ENCODE data around the gene PRKG1.

Gene PRKG1

GRCh38 chr10:52191049-52191448 lies 1116.8 kb downstream of the PRKG1 start:
- no peak overlapping the region for H3K18ac ChIP-seq (ENCODE audit: low read length)
- no peaks in the 10 kb centered on the region for H3K79me1 ChIP-seq (ENCODE audit: low read depth, low read length)
- H3K9me3 ChIP-seq (replicated peaks in 1 of 2; ENCODE audit: control insufficient read depth in 2 of 2, insufficient read depth in 1 of 2, low read depth in 1 of 2, low read length in 2 of 2) = no peaks in the 10 kb centered on the region
- no peak overlapping the region for H3K14ac ChIP-seq (ENCODE audit: low read length)
- H2BK120ac ChIP-seq (ENCODE audit: low read depth, low read length) = no peak overlapping the region
- H4K8ac ChIP-seq (ENCODE audit: low read depth, low read length) = no peak overlapping the region
- no peak overlapping the region for H3K9ac ChIP-seq (ENCODE audit: low read depth, low read length, poor library complexity)
- H3K23ac ChIP-seq (ENCODE audit: low read depth, low read length, poor library complexity) = no peak overlapping the region
- no peaks in the 10 kb centered on the region for H3K36me3 ChIP-seq (replicated peaks in 1 of 2; ENCODE audit: control insufficient read depth in 2 of 2, insufficient read depth in 2 of 2, low read length in 2 of 2)
- DNase-seq (ENCODE audit: low spot score) = no peak
- no peak overlapping the region for H2AK5ac ChIP-seq (ENCODE audit: low read depth, low read length)
- no peak overlapping the region for H3K4ac ChIP-seq (ENCODE audit: low read length)
- no peak overlapping the region for H2BK15ac ChIP-seq (ENCODE audit: low read length)
- H3K27me3 ChIP-seq (ENCODE audit: control insufficient read depth in 3 of 3, insufficient read depth in 3 of 3, low read depth in 1 of 3, low read length in 3 of 3) = no peaks in the 10 kb centered on the region
- H4K91ac ChIP-seq (ENCODE audit: low read depth, low read length, poor library complexity) = no peak overlapping the region
- H3K4me3 ChIP-seq (ENCODE audit: low read length in 2 of 2) = no peak overlapping the region
- H3K27ac ChIP-seq (replicated peaks; ENCODE audit: low read length) = no peak overlapping the region
- WGBS, 2 donors (ENCODE audit: extremely low coverage in 2 of 2, insufficient read length in 2 of 2, insufficient replicate concordance in 1 of 2) = no CpG with 5 or more reads among the region's 5 CpGs
- H2AFZ ChIP-seq (ENCODE audit: low read length) = no peak overlapping the region
- H3K4me2 ChIP-seq (ENCODE audit: insufficient read depth, low read length, poor library complexity, severe bottlenecking) = no peak overlapping the region
- H2BK12ac ChIP-seq (ENCODE audit: low read length) = no peak overlapping the region
- no peaks in the 10 kb centered on the region for H3K4me1 ChIP-seq (ENCODE audit: control insufficient read depth in 2 of 2, insufficient read depth in 1 of 2, low read depth in 1 of 2, low read length in 2 of 2)
- H2BK5ac ChIP-seq (ENCODE audit: low read length) = no peak overlapping the region

DNA sequence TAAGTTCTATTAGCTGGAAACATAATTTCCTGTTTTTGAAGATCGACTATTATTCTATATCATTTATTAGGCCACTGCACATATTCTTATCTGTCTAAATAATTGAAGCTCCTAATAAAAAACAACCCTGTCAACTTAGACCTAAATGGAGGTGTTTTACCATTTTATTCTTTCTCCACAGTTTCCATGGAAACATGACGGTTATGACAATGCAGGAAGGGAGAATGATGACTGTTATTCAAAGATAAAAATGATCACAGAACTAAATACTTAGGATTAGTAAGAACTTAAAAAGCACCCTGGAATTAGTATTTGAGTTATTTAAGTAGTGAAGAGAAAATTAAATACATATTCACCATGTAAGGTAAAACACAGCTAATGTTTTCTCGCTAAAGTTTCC lies 1119.9 kb downstream of the PRKG1 start:
- no peaks in the 10 kb centered on the region for H3K27me3 ChIP-seq (ENCODE audit: control insufficient read depth in 3 of 3, insufficient read depth in 3 of 3, low read depth in 1 of 3, low read length in 3 of 3)
- WGBS, 2 donors (ENCODE audit: extremely low coverage in 2 of 2, insufficient read length in 2 of 2, insufficient replicate concordance in 1 of 2) = no CpG with 5 or more reads among the region's 3 CpGs

GRCh38 chr10:52194716-52195115 lies 1120.4 kb downstream of the PRKG1 start:
- Histone ChIP-seq H3K4me3 (ENCODE audit: low read length in 2 of 2) (no peak overlapping the region), H3K4ac (ENCODE audit: low read length) (no peak overlapping the region), H3K4me2 (ENCODE audit: insufficient read depth, low read length, poor library complexity, severe bottlenecking) (no peak overlapping the region), H2BK12ac (ENCODE audit: low read length) (no peak overlapping the region), H2BK120ac (ENCODE audit: low read depth, low read length) (no peak overlapping the region), H3K23ac (ENCODE audit: low read depth, low read length, poor library complexity) (no peak overlapping the region), H3K27me3 (ENCODE audit: control insufficient read depth in 3 of 3, insufficient read depth in 3 of 3, low read depth in 1 of 3, low read length in 3 of 3) (no peaks in the 10 kb centered on the region), H2AFZ (ENCODE audit: low read length) (no peak overlapping the region), H4K8ac (ENCODE audit: low read depth, low read length) (no peak overlapping the region), H2BK15ac (ENCODE audit: low read length) (no peak overlapping the region), H3K9me3 (replicated peaks in 1 of 2; ENCODE audit: control insufficient read depth in 2 of 2, insufficient read depth in 1 of 2, low read depth in 1 of 2, low read length in 2 of 2) (no peaks in the 10 kb centered on the region), H2BK5ac (ENCODE audit: low read length) (no peak overlapping the region), H2AK5ac (ENCODE audit: low read depth, low read length) (no peak overlapping the region), H3K36me3 (replicated peaks in 1 of 2; ENCODE audit: control insufficient read depth in 2 of 2, insufficient read depth in 2 of 2, low read length in 2 of 2) (no peaks in the 10 kb centered on the region), H3K4me1 (ENCODE audit: control insufficient read depth in 2 of 2, insufficient read depth in 1 of 2, low read depth in 1 of 2, low read length in 2 of 2) (no peaks in the 10 kb centered on the region), H3K14ac (ENCODE audit: low read length) (no peak overlapping the region), H3K9ac (ENCODE audit: low read depth, low read length, poor library complexity) (no peak overlapping the region), H3K79me1 (ENCODE audit: low read depth, low read length) (no peaks in the 10 kb centered on the region), H3K27ac (replicated peaks; ENCODE audit: low read length) (no peak overlapping the region), H4K91ac (ENCODE audit: low read depth, low read length, poor library complexity) (no peak overlapping the region), H3K18ac (ENCODE audit: low read length) (no peak overlapping the region)
- DNase-seq (ENCODE audit: low spot score) = no peak

More for the DNA sequence above, 1119.9 kb downstream of the PRKG1 start:
- no peak overlapping the region for H3K9ac ChIP-seq (ENCODE audit: low read depth, low read length, poor library complexity)
- H3K4me3 ChIP-seq (ENCODE audit: low read length in 2 of 2) = no peak overlapping the region
- H2BK12ac ChIP-seq (ENCODE audit: low read length) = no peak overlapping the region
- no peak overlapping the region for H3K18ac ChIP-seq (ENCODE audit: low read length)
- no peak overlapping the region for H3K27ac ChIP-seq (replicated peaks; ENCODE audit: low read length)
- no peak overlapping the region for H3K14ac ChIP-seq (ENCODE audit: low read length)
- H2BK5ac ChIP-seq (ENCODE audit: low read length) = no peak overlapping the region
- no peak overlapping the region for H3K4me2 ChIP-seq (ENCODE audit: insufficient read depth, low read length, poor library complexity, severe bottlenecking)
- H3K4me1 ChIP-seq (ENCODE audit: control insufficient read depth in 2 of 2, insufficient read depth in 1 of 2, low read depth in 1 of 2, low read length in 2 of 2) = no peaks in the 10 kb centered on the region
- no peak overlapping the region for H4K8ac ChIP-seq (ENCODE audit: low read depth, low read length)
- no peak overlapping the region for H2AK5ac ChIP-seq (ENCODE audit: low read depth, low read length)
- H3K9me3 ChIP-seq (replicated peaks in 1 of 2; ENCODE audit: control insufficient read depth in 2 of 2, insufficient read depth in 1 of 2, low read depth in 1 of 2, low read length in 2 of 2) = no peaks in the 10 kb centered on the region
- no peaks in the 10 kb centered on the region for H3K36me3 ChIP-seq (replicated peaks in 1 of 2; ENCODE audit: control insufficient read depth in 2 of 2, insufficient read depth in 2 of 2, low read length in 2 of 2)
- no peak overlapping the region for H2BK15ac ChIP-seq (ENCODE audit: low read length)
- H4K91ac ChIP-seq (ENCODE audit: low read depth, low read length, poor library complexity) = no peak overlapping the region
- DNase-seq (ENCODE audit: low spot score) = no peak
- no peaks in the 10 kb centered on the region for H3K79me1 ChIP-seq (ENCODE audit: low read depth, low read length)
- no peak overlapping the region for H2BK120ac ChIP-seq (ENCODE audit: low read depth, low read length)
- H2AFZ ChIP-seq (ENCODE audit: low read length) = no peak overlapping the region
- H3K23ac ChIP-seq (ENCODE audit: low read depth, low read length, poor library complexity) = no peak overlapping the region
- no peak overlapping the region for H3K4ac ChIP-seq (ENCODE audit: low read length)

DNA sequence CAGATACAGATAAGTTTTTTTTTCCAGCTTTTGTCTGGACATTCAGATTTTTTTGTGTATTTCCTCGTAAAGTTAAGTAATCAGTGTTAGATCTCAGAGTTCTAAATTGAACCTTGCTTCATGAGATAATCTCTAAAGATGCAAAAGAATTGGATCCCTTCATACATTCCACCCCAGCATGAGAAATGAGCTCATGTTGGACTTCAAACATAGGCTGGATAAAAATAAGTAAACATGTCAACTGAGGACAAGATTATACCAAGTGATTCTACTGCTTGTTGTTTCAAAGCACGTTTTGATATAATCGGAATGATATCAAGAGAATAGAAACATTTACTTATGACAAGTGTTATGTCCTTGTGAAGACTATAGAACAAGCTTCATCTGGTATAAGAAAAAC lies 1122.8 kb downstream of the PRKG1 start:
- no peak overlapping the region for H2BK5ac ChIP-seq (ENCODE audit: low read length)
- H3K4me1 ChIP-seq (ENCODE audit: control insufficient read depth in 2 of 2, insufficient read depth in 1 of 2, low read depth in 1 of 2, low read length in 2 of 2) = no peaks in the 10 kb centered on the region
- no peaks in the 10 kb centered on the region for H3K27me3 ChIP-seq (ENCODE audit: control insufficient read depth in 3 of 3, insufficient read depth in 3 of 3, low read depth in 1 of 3, low read length in 3 of 3)
- H3K9ac ChIP-seq (ENCODE audit: low read depth, low read length, poor library complexity) = no peak overlapping the region
- no CpG with 5 or more reads among the region's 3 CpGs for WGBS, 2 donors (ENCODE audit: extremely low coverage in 2 of 2, insufficient read length in 2 of 2, insufficient replicate concordance in 1 of 2)
- H3K18ac ChIP-seq (ENCODE audit: low read length) = no peak overlapping the region
- H4K8ac ChIP-seq (ENCODE audit: low read depth, low read length) = no peak overlapping the region
- no peak for DNase-seq (ENCODE audit: low spot score)
- no peak overlapping the region for H2AFZ ChIP-seq (ENCODE audit: low read length)
- H3K14ac ChIP-seq (ENCODE audit: low read length) = no peak overlapping the region
- no peaks in the 10 kb centered on the region for H3K9me3 ChIP-seq (replicated peaks in 1 of 2; ENCODE audit: control insufficient read depth in 2 of 2, insufficient read depth in 1 of 2, low read depth in 1 of 2, low read length in 2 of 2)
- H2BK15ac ChIP-seq (ENCODE audit: low read length) = no peak overlapping the region
- no peaks in the 10 kb centered on the region for H3K79me1 ChIP-seq (ENCODE audit: low read depth, low read length)
- H3K4ac ChIP-seq (ENCODE audit: low read length) = no peak overlapping the region
- H2BK120ac ChIP-seq (ENCODE audit: low read depth, low read length) = no peak overlapping the region
- H2AK5ac ChIP-seq (ENCODE audit: low read depth, low read length) = no peak overlapping the region
- no peak overlapping the region for H4K91ac ChIP-seq (ENCODE audit: low read depth, low read length, poor library complexity)
- H3K27ac ChIP-seq (replicated peaks; ENCODE audit: low read length) = no peak overlapping the region
- no peak overlapping the region for H3K4me2 ChIP-seq (ENCODE audit: insufficient read depth, low read length, poor library complexity, severe bottlenecking)
- H2BK12ac ChIP-seq (ENCODE audit: low read length) = no peak overlapping the region
- no peaks in the 10 kb centered on the region for H3K36me3 ChIP-seq (replicated peaks in 1 of 2; ENCODE audit: control insufficient read depth in 2 of 2, insufficient read depth in 2 of 2, low read length in 2 of 2)
- H3K23ac ChIP-seq (ENCODE audit: low read depth, low read length, poor library complexity) = no peak overlapping the region
- H3K4me3 ChIP-seq (ENCODE audit: low read length in 2 of 2) = no peak overlapping the region
